Esophagus squamous epithelium (tissue), 5 donors: ENCODE data around the gene PLEKHM3. TPM values are rescaled to one million over a fixed set of nuclear protein-coding genes. Genes with fewer than 3 reads are reported as not detected.

Source experiments
- DNase-seq: peaks from one replicate; lab custom pipeline; 2025; lab: John Stamatoyannopoulos, UW
- H3K27ac ChIP-seq, 4 donors: fragments of 200-600 bp; sonication (generic); one replicate each; pipeline ENCODE4 v1.5.1; 2016 to 2019; ENCODE audit warnings: mild to moderate bottlenecking in 1 of 4
- H3K27me3 ChIP-seq, 4 donors: fragments of 200-600 bp; sonication (generic); 1 replicate in 3 of 4; 2 replicates in 1 of 4; pipeline versions ENCODE4 v1.5.1 to v1.6.0; 2017 to 2021; ENCODE audit warnings: antibody characterized with exemption in 1 of 4
- H3K36me3 ChIP-seq, 3 donors: fragments of 200-600 bp; sonication (generic); one replicate each; pipeline ENCODE4 v1.5.1; 2016 to 2019
- H3K4me1 ChIP-seq, 3 donors: fragments of 200-600 bp; sonication (generic); one replicate each; pipeline ENCODE4 v1.5.1; 2017 to 2019
- H3K4me3 ChIP-seq, 4 donors: fragments of 200-600 bp; sonication (generic); 1 replicate in 3 of 4; 2 replicates in 1 of 4; pipeline ENCODE4 v1.5.1; 2016 to 2019; ENCODE audit warnings: mild to moderate bottlenecking in 2 of 4, moderate library complexity in 1 of 4
- H3K9me3 ChIP-seq, 3 donors: fragments of 200-600 bp; sonication (generic); one replicate each; pipeline ENCODE4 v1.5.1; 2016 to 2019
- POLR2A ChIP-seq, 4 donors: fragments of 450-650 bp; IDR thresholded peaks; one replicate each; pipeline ENCODE4 v1.6.1; 2017; ENCODE audit warnings: antibody characterized with exemption in 4 of 4, mild to moderate bottlenecking in 4 of 4, moderate library complexity in 3 of 4
- WGBS, 2 donors: methylation state at CpG; one replicate each; pipeline ENCODE4 v1.1.5; 2018; 5-methylcytosine and 5-hydroxymethylcytosine counted together
- intact Hi-C: fragments of 100-400 bp; cut with DNase I; formaldehyde crosslinking; loops from one replicate; pipeline ENCODE4 v1.15.0; 2022
- total RNA-seq, 4 donors: library from RNA; depleted of rRNA; stranded (reverse); fragments of >200 nt; gene quantifications; one replicate each; pipeline ENCODE4 v1.1.0, GENCODE V29; 2016
- TF ChIP-seq, protein P1 (sequence below), 6 experiments: fragments of 450-650 bp in 4 of 6; fragments of 200-600 bp in 2 of 6; sonication (generic) in 2 of 6; IDR thresholded peaks; one replicate each; pipeline ENCODE4 v1.5.1; 2016 to 2019; ENCODE audit warnings: antibody characterized with exemption in 6 of 6, mild to moderate bottlenecking in 4 of 6, moderate library complexity in 4 of 6
- donor health status: DM: yes; HTN: yes; CAD: no.

PLEKHM3 gene
- total RNA-seq, 4 donors from 2014 or later, result 3.7 to 19.3 (median 6.7) TPM

DNA sequence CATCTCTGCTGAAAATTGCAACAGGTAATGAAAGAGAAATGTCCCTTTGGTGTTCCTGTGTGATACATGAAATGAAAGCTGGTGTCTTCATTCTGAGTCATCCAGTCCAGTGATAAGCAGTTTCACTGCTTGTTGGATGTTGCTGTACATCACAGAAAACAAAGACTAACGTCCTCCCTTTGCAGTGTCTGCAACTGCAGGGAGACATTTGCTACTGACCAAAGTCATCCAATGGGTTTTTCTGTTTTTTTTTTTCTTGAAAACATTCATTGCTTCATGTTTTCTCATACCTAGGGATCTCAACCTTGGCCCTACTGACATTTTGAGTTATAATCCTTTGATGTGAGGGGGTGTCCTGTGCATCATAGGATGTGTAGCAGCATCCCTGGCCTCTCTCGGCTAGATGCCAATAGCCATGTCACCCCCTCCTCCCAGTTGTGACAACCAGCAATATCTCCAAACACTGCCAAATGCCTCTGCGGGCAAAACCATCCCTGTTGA lies 192.0 kb downstream of the PLEKHM3 start:
- no peak for DNase-seq
- WGBS, 2 donors, result 52 to 83% methylated on average over 2 to 3 of the region's 3 CpGs
- intact Hi-C loops, result no loop called here

DNA sequence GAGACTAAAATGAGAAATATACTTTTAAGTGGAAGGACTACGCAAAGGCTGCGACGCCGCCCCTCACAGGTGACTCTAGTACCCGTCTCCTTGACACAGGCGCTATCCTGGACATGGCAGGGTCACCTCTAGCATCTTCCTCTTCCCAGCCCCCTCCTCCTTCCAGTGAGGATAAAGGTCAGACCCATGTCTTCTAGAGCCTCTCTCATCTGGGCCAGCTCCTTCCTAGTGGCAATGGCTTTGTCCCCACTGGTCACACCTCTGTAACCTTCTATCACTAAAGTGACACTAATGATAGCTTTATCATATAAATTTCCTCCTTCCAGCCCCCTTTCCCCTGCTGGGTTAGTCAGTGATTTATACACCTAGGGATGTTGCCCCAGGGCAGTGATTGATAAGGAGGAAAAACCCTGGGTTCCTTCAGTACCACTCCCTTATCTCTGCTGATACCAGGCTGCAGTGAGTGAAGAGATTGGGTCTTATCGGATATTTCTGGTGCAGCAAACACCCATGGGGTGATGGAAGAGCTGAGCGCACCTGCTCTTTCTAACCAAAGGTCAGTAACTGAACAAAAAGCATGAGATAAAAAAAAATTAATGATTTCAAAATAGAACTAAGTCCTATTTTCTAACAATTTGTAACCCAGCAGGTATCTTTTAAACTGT lies 193.6 kb downstream of the PLEKHM3 start:
- TF ChIP-seq, protein P1, sequence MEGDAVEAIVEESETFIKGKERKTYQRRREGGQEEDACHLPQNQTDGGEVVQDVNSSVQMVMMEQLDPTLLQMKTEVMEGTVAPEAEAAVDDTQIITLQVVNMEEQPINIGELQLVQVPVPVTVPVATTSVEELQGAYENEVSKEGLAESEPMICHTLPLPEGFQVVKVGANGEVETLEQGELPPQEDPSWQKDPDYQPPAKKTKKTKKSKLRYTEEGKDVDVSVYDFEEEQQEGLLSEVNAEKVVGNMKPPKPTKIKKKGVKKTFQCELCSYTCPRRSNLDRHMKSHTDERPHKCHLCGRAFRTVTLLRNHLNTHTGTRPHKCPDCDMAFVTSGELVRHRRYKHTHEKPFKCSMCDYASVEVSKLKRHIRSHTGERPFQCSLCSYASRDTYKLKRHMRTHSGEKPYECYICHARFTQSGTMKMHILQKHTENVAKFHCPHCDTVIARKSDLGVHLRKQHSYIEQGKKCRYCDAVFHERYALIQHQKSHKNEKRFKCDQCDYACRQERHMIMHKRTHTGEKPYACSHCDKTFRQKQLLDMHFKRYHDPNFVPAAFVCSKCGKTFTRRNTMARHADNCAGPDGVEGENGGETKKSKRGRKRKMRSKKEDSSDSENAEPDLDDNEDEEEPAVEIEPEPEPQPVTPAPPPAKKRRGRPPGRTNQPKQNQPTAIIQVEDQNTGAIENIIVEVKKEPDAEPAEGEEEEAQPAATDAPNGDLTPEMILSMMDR (IDR thresholded peaks at IDR 0.05), result no peak
- no peak for TF ChIP-seq POLR2A (IDR thresholded peaks at IDR 0.05)
- Histone ChIP-seq H3K36me3 (peaks cover 0 to 19% (median 0%) of the 10 kb centered on the region in 3 donors), H3K4me3 (no peak overlapping the region), H3K27ac (no peak overlapping the region), H3K4me1 (peaks cover 0 to 15% (median 4%) of the 10 kb centered on the region in 3 donors), H3K9me3 (no peaks in the 10 kb centered on the region), H3K27me3 (no peaks in the 10 kb centered on the region)
- DNase-seq, result no peak
- intact Hi-C loops, result no loop called here
- WGBS, 2 donors, result 95 to 98% methylated on average over 8 of the region's 8 CpGs

More for the DNA sequence above, 192.0 kb downstream of the PLEKHM3 start:
- Histone ChIP-seq H3K27me3 (no peaks in the 10 kb centered on the region), H3K9me3 (no peaks in the 10 kb centered on the region), H3K36me3 (peaks cover 0 to 6% (median 0%) of the 10 kb centered on the region in 3 donors), H3K27ac (no peak overlapping the region), H3K4me3 (no peak overlapping the region), H3K4me1 (peaks cover 0 to 12% (median 4%) of the 10 kb centered on the region in 3 donors)
- TF ChIP-seq, protein P1 (IDR thresholded peaks at IDR 0.05), result no peak
- TF ChIP-seq POLR2A (IDR thresholded peaks at IDR 0.05), result no peak

DNA sequence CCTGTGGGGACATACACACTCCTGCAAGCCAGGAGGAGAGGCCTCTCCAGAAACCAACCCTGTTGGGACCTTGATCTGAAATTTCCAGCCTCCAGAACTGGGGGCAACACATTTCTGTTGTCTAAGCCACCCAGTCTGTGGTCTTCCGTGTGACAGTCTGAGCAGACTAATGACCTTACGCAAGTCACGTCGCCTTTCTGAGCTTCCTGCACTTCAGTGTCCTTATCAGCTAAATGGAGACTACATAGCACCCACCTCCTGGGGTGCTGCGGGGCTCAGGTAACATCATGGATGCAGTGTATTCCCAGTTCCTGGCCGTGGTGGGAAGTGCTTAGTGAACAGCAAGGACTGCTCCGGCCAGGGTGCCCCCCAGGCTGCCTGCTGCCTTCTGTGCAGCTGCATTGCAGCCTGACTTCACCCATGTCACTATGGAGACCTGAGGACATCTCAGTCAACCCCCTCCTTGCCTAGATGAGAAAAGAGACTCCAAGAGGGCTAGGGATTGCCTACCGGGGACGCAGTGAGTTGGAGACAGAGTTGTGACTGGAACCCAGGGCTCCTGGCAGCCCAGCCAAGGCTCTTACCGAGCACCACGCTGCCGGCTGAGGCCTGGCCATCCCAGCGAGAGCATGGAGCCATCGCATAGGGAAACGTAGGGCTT lies 194.4 kb downstream of the PLEKHM3 start:
- TF ChIP-seq, protein P1 (IDR thresholded peaks at IDR 0.05), result no peak
- no peak for TF ChIP-seq POLR2A (IDR thresholded peaks at IDR 0.05)
- 80 to 95% methylated on average over 5 to 12 of the region's 15 CpGs for WGBS, 2 donors
- peaks cover 0 to 15% (median 4%) of the 10 kb centered on the region in 3 donors for H3K4me1 ChIP-seq
- H3K9me3 ChIP-seq, result no peaks in the 10 kb centered on the region
- peaks cover 0 to 26% (median 0%) of the 10 kb centered on the region in 3 donors for H3K36me3 ChIP-seq
- no peaks in the 10 kb centered on the region for H3K27me3 ChIP-seq
- H3K27ac ChIP-seq, result no peak overlapping the region
- DNase-seq, result no peak
- intact Hi-C loops, result no loop called here
- no peak overlapping the region for H3K4me3 ChIP-seq

DNA sequence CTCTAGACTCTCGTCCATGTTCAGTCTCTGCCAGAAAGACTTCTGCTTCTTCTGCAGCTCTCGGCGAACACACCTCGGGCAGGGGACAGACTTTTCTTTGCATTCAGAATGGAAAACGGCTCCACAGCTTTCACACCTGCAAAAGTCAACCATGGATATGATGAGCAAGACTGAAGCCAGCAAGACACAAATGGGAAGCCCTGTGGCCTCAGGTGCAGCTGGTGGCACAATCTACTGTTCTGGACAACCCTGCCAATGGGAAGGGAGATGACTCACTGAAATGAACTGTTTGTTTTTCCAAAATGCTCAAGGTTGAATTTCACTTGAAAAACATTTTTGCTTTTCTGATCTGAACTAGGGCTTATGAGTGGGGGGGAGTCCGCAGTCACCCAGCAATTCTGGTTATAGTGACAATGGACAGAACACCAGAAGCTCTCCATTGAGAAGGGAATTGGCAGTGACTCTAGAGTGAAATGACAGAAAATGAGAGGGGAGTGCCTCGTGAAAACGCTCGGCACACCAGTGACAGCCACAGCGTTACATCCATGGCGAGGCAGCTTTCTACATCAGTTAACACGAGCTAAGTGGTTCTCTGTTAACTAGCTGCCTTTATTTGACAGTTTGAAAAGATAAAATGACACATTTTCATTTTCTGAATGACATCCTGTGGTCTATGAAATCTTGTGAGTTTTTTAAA lies 196.8 kb downstream of the PLEKHM3 start:
- Histone ChIP-seq H3K4me3 (no peak overlapping the region), H3K9me3 (no peaks in the 10 kb centered on the region), H3K36me3 (peaks cover 0 to 26% (median 0%) of the 10 kb centered on the region in 3 donors), H3K27me3 (no peaks in the 10 kb centered on the region), H3K27ac (no peak overlapping the region), H3K4me1 (peaks cover 0 to 19% (median 4%) of the 10 kb centered on the region in 3 donors)
- intact Hi-C loops, result no loop called here
- TF ChIP-seq, protein P1 (IDR thresholded peaks at IDR 0.05), result no peak
- no peak for TF ChIP-seq POLR2A (IDR thresholded peaks at IDR 0.05)
- 63 to 68% methylated on average over 9 to 12 of the region's 12 CpGs for WGBS, 2 donors
- DNase-seq, result no peak
